Measurements from ENCODE around the gene EXOC1. TPM values are rescaled to one million over a fixed set of nuclear protein-coding genes. Genes with fewer than 3 reads are reported as not detected.

Gene EXOC1
- total RNA-seq, 1 experiment from 2014 or later: 25.2 TPM

- no peak for TF ChIP-seq CTCF (IDR thresholded peaks at IDR 0.05; ENCODE audit: unreplicated experiment)
- Mint-ChIP-seq H3K27ac (ENCODE audit: unreplicated experiment) (no peak overlapping the region), H3K4me1 (ENCODE audit: low read depth, unreplicated experiment) (no peaks in the 10 kb centered on the region), H3K9me3 (ENCODE audit: low read depth, unreplicated experiment) (no peaks in the 10 kb centered on the region), H3K27me3 (ENCODE audit: unreplicated experiment) (no peaks in the 10 kb centered on the region), H3K36me3 (ENCODE audit: insufficient read depth, unreplicated experiment) (peaks cover 19% of the 10 kb centered on the region), H3K4me3 (ENCODE audit: low read depth, unreplicated experiment) (no peak overlapping the region)
- BruUV-seq (replicated peaks): no TSS peak
- CTCF ChIA-PET: interaction anchor here (0.5 kb wide), 1 partner anchor 16 kb away, joined by 3 read pairs; no protein-coding TSS in a partner anchor
- intact Hi-C loops (cut with micrococcal nuclease; ENCODE audit: unreplicated experiment): no loop called here
- no peak for DNase-seq
Measured at GRCh38 chr4:55880652-55881280, 27.3 kb downstream of the EXOC1 start.

- no peak overlapping the region for H3K4me3 Mint-ChIP-seq (ENCODE audit: low read depth, unreplicated experiment)
- BruUV-seq (replicated peaks): no TSS peak
- CTCF ChIA-PET: no interaction called here
- H3K9me3 Mint-ChIP-seq (ENCODE audit: low read depth, unreplicated experiment): no peaks in the 10 kb centered on the region
- H3K36me3 Mint-ChIP-seq (ENCODE audit: insufficient read depth, unreplicated experiment): peaks cover 8% of the 10 kb centered on the region
- H3K27me3 Mint-ChIP-seq (ENCODE audit: unreplicated experiment): no peaks in the 10 kb centered on the region
- TF ChIP-seq CTCF (IDR thresholded peaks at IDR 0.05; ENCODE audit: unreplicated experiment): no peak
- H3K4me1 Mint-ChIP-seq (ENCODE audit: low read depth, unreplicated experiment): no peaks in the 10 kb centered on the region
- no peak for DNase-seq
- intact Hi-C loops (cut with micrococcal nuclease; ENCODE audit: unreplicated experiment): no loop called here
- H3K27ac Mint-ChIP-seq (ENCODE audit: unreplicated experiment): no peak overlapping the region
Measured at GRCh38 chr4:55884093-55884850, 30.8 kb downstream of the EXOC1 start.

- intact Hi-C loops (cut with micrococcal nuclease; ENCODE audit: unreplicated experiment): no loop called here
- no peak for DNase-seq
- Mint-ChIP-seq H3K9me3 (ENCODE audit: low read depth, unreplicated experiment) (no peaks in the 10 kb centered on the region), H3K4me1 (ENCODE audit: low read depth, unreplicated experiment) (no peaks in the 10 kb centered on the region), H3K27ac (ENCODE audit: unreplicated experiment) (no peak overlapping the region), H3K4me3 (ENCODE audit: low read depth, unreplicated experiment) (no peak overlapping the region), H3K27me3 (ENCODE audit: unreplicated experiment) (no peaks in the 10 kb centered on the region), H3K36me3 (ENCODE audit: insufficient read depth, unreplicated experiment) (peaks cover 7% of the 10 kb centered on the region)
- BruUV-seq (replicated peaks): no TSS peak
- no peak for TF ChIP-seq CTCF (IDR thresholded peaks at IDR 0.05; ENCODE audit: unreplicated experiment)
- CTCF ChIA-PET: no interaction called here
Measured at GRCh38 chr4:55884851-55885219, 31.4 kb downstream of the EXOC1 start.

- Mint-ChIP-seq H3K27me3 (ENCODE audit: unreplicated experiment) (no peaks in the 10 kb centered on the region), H3K4me3 (ENCODE audit: low read depth, unreplicated experiment) (no peak overlapping the region), H3K27ac (ENCODE audit: unreplicated experiment) (no peak overlapping the region), H3K4me1 (ENCODE audit: low read depth, unreplicated experiment) (no peaks in the 10 kb centered on the region), H3K9me3 (ENCODE audit: low read depth, unreplicated experiment) (no peaks in the 10 kb centered on the region), H3K36me3 (ENCODE audit: insufficient read depth, unreplicated experiment) (no peaks in the 10 kb centered on the region)
- CTCF ChIA-PET: interaction anchor here (0.7 to 0.9 kb wide), 2 partner anchors 12 to 61 kb away, joined by 3 to 4 read pairs; partner anchors contain the start of gene CEP135
- no peak for DNase-seq
- no peak for TF ChIP-seq CTCF (IDR thresholded peaks at IDR 0.05; ENCODE audit: unreplicated experiment)
- intact Hi-C loops (cut with micrococcal nuclease; ENCODE audit: unreplicated experiment): no loop called here
- BruUV-seq (replicated peaks): no TSS peak
Measured at GRCh38 chr4:55887594-55887993, 34.1 kb downstream of the EXOC1 start.

All from Calu3 (cell line).